Measurements from ENCODE around the gene TMC1. TPM values are rescaled to one million over a fixed set of nuclear protein-coding genes. Genes with fewer than 3 reads are reported as not detected.

TMC1 gene
- total and polyA plus RNA-seq, 2 donors from 2014 or later: 0.25 to 1.2 TPM

DNA sequence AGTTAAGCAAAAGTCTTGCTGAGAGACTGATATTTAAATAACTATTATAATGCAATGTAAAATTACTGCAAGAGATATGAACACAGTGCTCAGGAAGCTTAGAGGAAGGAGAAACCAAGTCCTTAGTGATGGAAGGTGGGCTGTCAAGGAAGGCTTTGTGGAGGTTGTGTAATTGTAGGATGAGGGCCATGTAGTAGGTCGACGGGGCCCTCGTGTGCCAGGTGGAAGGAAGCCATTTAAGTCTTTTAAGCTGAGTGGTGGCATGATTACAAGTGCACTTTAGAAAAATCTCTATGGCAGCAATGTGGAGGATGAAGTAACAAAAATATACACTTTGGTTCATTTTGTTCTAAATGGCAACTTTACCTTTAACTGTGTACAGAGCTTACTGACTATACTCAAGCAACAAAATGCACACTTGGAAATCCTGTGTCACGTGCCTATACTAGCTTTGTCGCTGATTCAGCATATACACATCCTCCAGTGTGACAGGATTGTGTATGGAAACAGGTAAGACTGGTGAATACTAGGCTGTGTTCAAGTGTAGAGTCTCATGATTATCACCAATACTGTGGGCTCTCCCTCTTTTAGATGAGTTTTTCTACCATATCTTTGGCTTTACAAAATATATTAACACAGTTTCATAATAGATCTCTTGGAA, 78.6 kb downstream of the TMC1 start:
- intact Hi-C loops (cut with DNase I): loop anchor here (10.0 kb wide), 1 partner anchor 245 kb away; no protein-coding TSS in a partner anchor
- FAIRE-seq (no peak), DNase-seq (no peak)
- no peak for TF ChIP-seq CTCF (IDR thresholded peaks at IDR 0.05; ENCODE audit: borderline replicate concordance, extremely low read depth, insufficient read depth)
- Histone ChIP-seq H3K4me1 (ENCODE audit: control insufficient read depth in 2 of 3, insufficient read depth in 2 of 3, low read depth in 1 of 3, low read length in 3 of 3) (peaks cover 0 to 6% (median 0%) of the 10 kb centered on the region in 3 donors), H3K27me3 (ENCODE audit: control insufficient read depth, insufficient read depth, low read length) (no peaks in the 10 kb centered on the region), H3K36me3 (ENCODE audit: control insufficient read depth in 2 of 3, insufficient read depth in 3 of 3, low read length in 3 of 3) (no peaks in the 10 kb centered on the region), H3K4me3 (ENCODE audit: low read length in 3 of 3) (no peak overlapping the region), H3K9me3 (ENCODE audit: control insufficient read depth in 2 of 3, insufficient read depth in 1 of 3, low read length in 3 of 3) (no peaks in the 10 kb centered on the region), H3K27ac (ENCODE audit: low read depth in 2 of 2, low read length in 2 of 2) (no peak overlapping the region), H3K9ac (ENCODE audit: low read length in 3 of 3) (no peak overlapping the region)

GRCh38 chr9:72600671-72601070, 79.3 kb downstream of the TMC1 start:
- Histone ChIP-seq H3K4me1 (ENCODE audit: control insufficient read depth in 2 of 3, insufficient read depth in 2 of 3, low read depth in 1 of 3, low read length in 3 of 3) (peaks cover 0 to 6% (median 0%) of the 10 kb centered on the region in 3 donors), H3K9ac (ENCODE audit: low read length in 3 of 3) (no peak overlapping the region), H3K9me3 (ENCODE audit: control insufficient read depth in 2 of 3, insufficient read depth in 1 of 3, low read length in 3 of 3) (no peaks in the 10 kb centered on the region), H3K4me3 (ENCODE audit: low read length in 3 of 3) (no peak overlapping the region), H3K27ac (ENCODE audit: low read depth in 2 of 2, low read length in 2 of 2) (no peak overlapping the region), H3K27me3 (ENCODE audit: control insufficient read depth, insufficient read depth, low read length) (no peaks in the 10 kb centered on the region), H3K36me3 (ENCODE audit: control insufficient read depth in 2 of 3, insufficient read depth in 3 of 3, low read length in 3 of 3) (no peaks in the 10 kb centered on the region)
- intact Hi-C loops (cut with DNase I): no loop called here
- DNase-seq: no peak
- FAIRE-seq: no peak
- no peak for TF ChIP-seq CTCF (IDR thresholded peaks at IDR 0.05; ENCODE audit: borderline replicate concordance, extremely low read depth, insufficient read depth)

DNA sequence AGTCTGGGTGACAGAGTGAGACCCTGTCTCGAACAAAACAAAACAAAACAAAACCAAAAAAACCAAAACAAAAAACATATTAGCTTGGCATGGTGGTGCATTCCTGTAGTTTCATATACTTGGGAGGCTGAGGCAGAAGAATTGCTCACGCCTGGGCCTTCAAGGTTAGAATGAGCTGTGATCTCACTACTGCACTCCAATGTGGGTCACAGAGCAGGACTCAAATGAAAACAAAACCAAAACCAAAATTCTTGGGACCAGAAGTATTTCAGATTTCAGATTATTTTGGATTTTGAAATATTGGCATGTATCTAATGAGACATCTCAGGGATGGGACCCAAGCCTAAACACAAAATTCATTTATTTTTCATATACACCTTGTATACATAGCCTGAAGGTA, 80.2 kb downstream of the TMC1 start:
- no peak overlapping the region for H3K4me3 ChIP-seq (ENCODE audit: low read length in 3 of 3)
- FAIRE-seq (no peak), DNase-seq (no peak)
- peaks cover 0 to 6% (median 0%) of the 10 kb centered on the region in 3 donors for H3K4me1 ChIP-seq (ENCODE audit: control insufficient read depth in 2 of 3, insufficient read depth in 2 of 3, low read depth in 1 of 3, low read length in 3 of 3)
- no peaks in the 10 kb centered on the region for H3K27me3 ChIP-seq (ENCODE audit: control insufficient read depth, insufficient read depth, low read length)
- no peaks in the 10 kb centered on the region for H3K36me3 ChIP-seq (ENCODE audit: control insufficient read depth in 2 of 3, insufficient read depth in 3 of 3, low read length in 3 of 3)
- intact Hi-C loops (cut with DNase I): no loop called here
- H3K9me3 ChIP-seq (ENCODE audit: control insufficient read depth in 2 of 3, insufficient read depth in 1 of 3, low read length in 3 of 3): no peaks in the 10 kb centered on the region
- H3K27ac ChIP-seq (ENCODE audit: low read depth in 2 of 2, low read length in 2 of 2): no peak overlapping the region
- no peak for TF ChIP-seq CTCF (IDR thresholded peaks at IDR 0.05; ENCODE audit: borderline replicate concordance, extremely low read depth, insufficient read depth)
- no peak overlapping the region for H3K9ac ChIP-seq (ENCODE audit: low read length in 3 of 3)

- intact Hi-C loops (cut with DNase I): no loop called here
- H3K27ac ChIP-seq (ENCODE audit: low read depth in 2 of 2, low read length in 2 of 2): no peak overlapping the region
- no peak overlapping the region for H3K9ac ChIP-seq (ENCODE audit: low read length in 3 of 3)
- no peak overlapping the region for H3K4me3 ChIP-seq (ENCODE audit: low read length in 3 of 3)
- no peak for TF ChIP-seq CTCF (IDR thresholded peaks at IDR 0.05; ENCODE audit: borderline replicate concordance, extremely low read depth, insufficient read depth)
- no peaks in the 10 kb centered on the region for H3K27me3 ChIP-seq (ENCODE audit: control insufficient read depth, insufficient read depth, low read length)
- H3K36me3 ChIP-seq (ENCODE audit: control insufficient read depth in 2 of 3, insufficient read depth in 3 of 3, low read length in 3 of 3): no peaks in the 10 kb centered on the region
- no peaks in the 10 kb centered on the region for H3K4me1 ChIP-seq (ENCODE audit: control insufficient read depth in 2 of 3, insufficient read depth in 2 of 3, low read depth in 1 of 3, low read length in 3 of 3)
- no peak for DNase-seq
- no peaks in the 10 kb centered on the region for H3K9me3 ChIP-seq (ENCODE audit: control insufficient read depth in 2 of 3, insufficient read depth in 1 of 3, low read length in 3 of 3)
- FAIRE-seq: no peak
Measured at GRCh38 chr9:72612449-72612848, 91.0 kb downstream of the TMC1 start.
